ENCODE measurements around the gene DHRS3. TPM values are rescaled to one million over a fixed set of nuclear protein-coding genes. Genes with fewer than 3 reads are reported as not detected.

The DHRS3 gene
- total RNA-seq, 1 experiment from 2014 or later = 59.4 TPM

GRCh38 chr1:12552111-12552888, 65.7 kb downstream of the DHRS3 start:
- Histone ChIP-seq H3K9me3 (no peaks in the 10 kb centered on the region), H3K27me3 (replicated peaks; ENCODE audit: control insufficient read depth, insufficient read depth, low read length) (no peaks in the 10 kb centered on the region), H3K4me3 (ENCODE audit: low read depth, low read length) (no peak overlapping the region), H3K4me1 (peaks cover 18% of the 10 kb centered on the region), H3K36me3 (ENCODE audit: control insufficient read depth, insufficient read depth, low read length) (no peaks in the 10 kb centered on the region)
- Mint-ChIP-seq H3K27me3 (ENCODE audit: insufficient read depth, unreplicated experiment) (no peaks in the 10 kb centered on the region), H3K4me3 (ENCODE audit: unreplicated experiment) (no peak overlapping the region), H3K4me1 (ENCODE audit: low read depth, unreplicated experiment) (peaks cover 14% of the 10 kb centered on the region), H3K36me3 (ENCODE audit: insufficient read depth, unreplicated experiment) (no peaks in the 10 kb centered on the region), H3K27ac (ENCODE audit: unreplicated experiment) (no peak overlapping the region), H3K9me3 (ENCODE audit: unreplicated experiment) (no peaks in the 10 kb centered on the region)
- intact Hi-C loops (cut with micrococcal nuclease; ENCODE audit: unreplicated experiment) = no loop called here
- no peak for DNase-seq
- BruUV-seq (replicated peaks) = no TSS peak
- TF ChIP-seq CTCF (IDR thresholded peaks at IDR 0.05; ENCODE audit: insufficient read depth in 1 of 2, low read depth in 1 of 2, low read length in 1 of 2, severe bottlenecking in 1 of 2, unreplicated experiment in 1 of 2) = no peak
- ChIA-PET POLR2A (no interaction called here), CTCF (no interaction called here)

- Mint-ChIP-seq H3K27ac (ENCODE audit: unreplicated experiment) (no peak overlapping the region), H3K4me3 (ENCODE audit: unreplicated experiment) (no peak overlapping the region), H3K27me3 (ENCODE audit: insufficient read depth, unreplicated experiment) (no peaks in the 10 kb centered on the region), H3K4me1 (ENCODE audit: low read depth, unreplicated experiment) (peaks cover 11% of the 10 kb centered on the region), H3K36me3 (ENCODE audit: insufficient read depth, unreplicated experiment) (no peaks in the 10 kb centered on the region), H3K9me3 (ENCODE audit: unreplicated experiment) (no peaks in the 10 kb centered on the region)
- no peak overlapping the region for H3K4me3 ChIP-seq (ENCODE audit: low read depth, low read length)
- no peak for TF ChIP-seq CTCF (IDR thresholded peaks at IDR 0.05; ENCODE audit: insufficient read depth in 1 of 2, low read depth in 1 of 2, low read length in 1 of 2, severe bottlenecking in 1 of 2, unreplicated experiment in 1 of 2)
- DNase-seq = no peak
- POLR2A ChIA-PET = no interaction called here
- BruUV-seq (replicated peaks) = no TSS peak
- H3K27me3 ChIP-seq (replicated peaks; ENCODE audit: control insufficient read depth, insufficient read depth, low read length) = no peaks in the 10 kb centered on the region
- intact Hi-C loops (cut with micrococcal nuclease; ENCODE audit: unreplicated experiment) = no loop called here
- peaks cover 15% of the 10 kb centered on the region for H3K4me1 ChIP-seq
- CTCF ChIA-PET = interaction anchor here (0.6 kb wide), 1 partner anchor 129 kb away, joined by 3 read pairs; no protein-coding TSS in a partner anchor
- no peaks in the 10 kb centered on the region for H3K9me3 ChIP-seq
- H3K36me3 ChIP-seq (ENCODE audit: control insufficient read depth, insufficient read depth, low read length) = no peaks in the 10 kb centered on the region
Measured at GRCh38 chr1:12551584-12551983, 66.4 kb downstream of the DHRS3 start.

- POLR2A ChIA-PET = no interaction called here
- peaks cover 14% of the 10 kb centered on the region for H3K4me1 ChIP-seq
Measured at GRCh38 chr1:12549460-12550349, 68.3 kb downstream of the DHRS3 start.

More at GRCh38 chr1:12549460-12550349, 68.3 kb downstream of the DHRS3 start:
- CTCF ChIA-PET = no interaction called here
- Mint-ChIP-seq H3K9me3 (ENCODE audit: unreplicated experiment) (no peaks in the 10 kb centered on the region), H3K4me1 (ENCODE audit: low read depth, unreplicated experiment) (peaks cover 7% of the 10 kb centered on the region), H3K4me3 (ENCODE audit: unreplicated experiment) (peak overlapping the region; percentile 67), H3K27me3 (ENCODE audit: insufficient read depth, unreplicated experiment) (no peaks in the 10 kb centered on the region), H3K36me3 (ENCODE audit: insufficient read depth, unreplicated experiment) (no peaks in the 10 kb centered on the region), H3K27ac (ENCODE audit: unreplicated experiment) (peak overlapping the region; percentile 90)
- no TSS peak for BruUV-seq (replicated peaks)
- TF ChIP-seq CTCF (IDR thresholded peaks at IDR 0.05; ENCODE audit: insufficient read depth in 1 of 2, low read depth in 1 of 2, low read length in 1 of 2, severe bottlenecking in 1 of 2, unreplicated experiment in 1 of 2) = no peak
- intact Hi-C loops (cut with micrococcal nuclease; ENCODE audit: unreplicated experiment) = no loop called here
- Histone ChIP-seq H3K4me3 (ENCODE audit: low read depth, low read length) (no peak overlapping the region), H3K36me3 (ENCODE audit: control insufficient read depth, insufficient read depth, low read length) (no peaks in the 10 kb centered on the region), H3K9me3 (no peaks in the 10 kb centered on the region), H3K27me3 (replicated peaks; ENCODE audit: control insufficient read depth, insufficient read depth, low read length) (no peaks in the 10 kb centered on the region)
- peak; percentile 64 to 71 for DNase-seq

Measured in Caco-2 (cell line).